ENCODE measurements around the gene CARS2.

GRCh38 chr13:110726726-110727125 lies 20.8 kb upstream of the CARS2 start:
- TF ChIP-seq CTCF (IDR thresholded peaks at IDR 0.05) = no peak
- no peak for TF ChIP-seq REST (IDR thresholded peaks at IDR 0.05; ENCODE audit: insufficient read depth in 1 of 2, low read depth in 2 of 2, low read length in 1 of 2)
- TF ChIP-seq POLR2AphosphoS5 (IDR thresholded peaks at IDR 0.05; ENCODE audit: low read depth, low read length) = no peak
- no peak for TF ChIP-seq SIN3A (IDR thresholded peaks at IDR 0.05; ENCODE audit: borderline replicate concordance, insufficient read depth, low read depth, low read length)
- TF ChIP-seq TCF7L2 (IDR thresholded peaks at IDR 0.05; ENCODE audit: low read depth, low read length) = no peak
